Left ventricle myocardium superior (tissue), 1 donor: ENCODE data around the gene SLC66A3. TPM values are rescaled to one million over a fixed set of nuclear protein-coding genes. Genes with fewer than 3 reads are reported as not detected.

Source experiments
- ATAC-seq: fragments of 200-7000 bp; cut with Tn5 transposase; one replicate; pipeline ENCODE4 v1.9.1; 2020; ENCODE audit warnings: mild to moderate bottlenecking, moderate library complexity
- DNase-seq: peaks from one replicate; pipeline ENCODE4 v3.0.0-alpha.2; 2020
- intact Hi-C: fragments of 100-400 bp; cut with micrococcal nuclease; formaldehyde crosslinking; loops from one replicate; pipeline ENCODE4 v1.11.0; 2022
- total RNA-seq: library from RNA; stranded (reverse); fragmentation: NEBNext Ultra II Directional; extraction: Animal tissue kit (Norgen Biotek cat#: 25700); gene quantifications from one replicate; pipeline ENCODE4 v1.2.1, GENCODE V29; 2021
- donor health status: DM: no; HTN: yes; CAD: no; lungs with severe emphysema.

The SLC66A3 gene
- total RNA-seq, 1 donor from 2014 or later: 6.8 TPM

GRCh38 chr2:11133238-11133935, 21.9 kb upstream of the SLC66A3 start:
- ATAC-seq: peak; percentile 28
- DNase-seq: no peak
- intact Hi-C loops: no loop called here

- DNase-seq (no peak), ATAC-seq (no peak)
- intact Hi-C loops: no loop called here
Observed at GRCh38 chr2:11133936-11134320, 21.3 kb upstream of the SLC66A3 start.

DNA sequence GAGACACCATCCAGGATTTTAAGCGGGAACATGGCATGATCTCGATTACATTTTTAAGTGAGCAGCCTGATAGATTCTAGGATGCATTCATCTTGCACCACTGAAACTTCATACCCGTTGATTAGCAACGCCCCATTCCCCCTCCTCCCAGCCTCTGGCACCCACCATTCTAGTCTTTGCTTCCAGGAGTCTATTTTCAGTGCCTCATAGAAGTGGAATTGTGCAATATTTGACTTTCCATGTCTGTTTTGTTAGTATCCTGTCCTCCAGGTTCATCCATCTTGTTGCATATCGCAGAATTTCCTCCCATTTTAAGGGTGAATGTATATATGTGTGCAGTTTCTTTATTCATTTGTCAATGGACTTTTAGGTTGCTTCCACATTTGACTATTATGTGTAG, 20.9 kb upstream of the SLC66A3 start:
- intact Hi-C loops: no loop called here
- ATAC-seq (no peak), DNase-seq (no peak)

GRCh38 chr2:11140492-11140891, 14.8 kb upstream of the SLC66A3 start:
- DNase-seq (no peak), ATAC-seq (no peak)
- intact Hi-C loops: no loop called here

DNA sequence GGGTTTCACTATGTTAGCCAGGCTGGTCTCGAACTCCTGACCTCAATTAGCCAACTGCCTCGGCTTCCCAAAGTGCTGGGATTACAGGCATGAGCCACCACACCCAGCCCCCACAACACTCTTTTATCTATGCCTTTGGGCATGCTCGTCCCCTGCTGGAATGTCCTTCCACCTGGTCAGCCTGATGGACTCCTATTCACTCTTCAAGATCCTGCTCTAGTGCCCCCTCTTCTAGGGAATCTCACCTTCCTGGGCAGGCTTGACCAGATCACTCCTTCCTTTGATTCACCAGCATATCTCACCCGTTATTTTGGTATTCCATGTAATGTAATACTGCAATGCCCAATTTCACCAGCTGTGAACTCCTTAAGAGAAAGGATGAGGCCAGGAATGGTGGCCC, 13.9 kb upstream of the SLC66A3 start:
- DNase-seq (no peak), ATAC-seq (no peak)
- intact Hi-C loops: no loop called here

DNA sequence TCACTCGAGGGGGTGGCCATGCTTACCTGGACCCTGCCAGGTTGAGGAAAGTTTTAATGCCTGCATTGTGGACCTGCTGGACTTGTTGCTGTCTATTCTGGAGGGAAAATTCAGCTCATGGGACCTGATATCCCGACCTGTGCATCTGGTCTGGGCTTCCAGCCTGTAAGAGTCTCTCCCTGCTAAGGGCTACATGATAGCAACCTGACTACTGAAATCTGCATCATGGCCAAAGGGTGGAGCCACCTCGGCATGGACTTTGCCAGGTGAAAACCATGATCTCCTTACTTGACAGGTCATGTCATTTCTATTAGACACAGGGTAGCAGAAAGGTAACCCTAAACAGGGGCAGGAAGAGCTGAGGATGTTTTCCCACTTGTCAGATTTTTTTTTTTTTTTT, 12.9 kb upstream of the SLC66A3 start:
- intact Hi-C loops: no loop called here
- no peak for DNase-seq
- no peak for ATAC-seq

GRCh38 chr2:11142987-11143386, 12.3 kb upstream of the SLC66A3 start:
- DNase-seq: no peak
- intact Hi-C loops: no loop called here
- ATAC-seq: no peak

DNA sequence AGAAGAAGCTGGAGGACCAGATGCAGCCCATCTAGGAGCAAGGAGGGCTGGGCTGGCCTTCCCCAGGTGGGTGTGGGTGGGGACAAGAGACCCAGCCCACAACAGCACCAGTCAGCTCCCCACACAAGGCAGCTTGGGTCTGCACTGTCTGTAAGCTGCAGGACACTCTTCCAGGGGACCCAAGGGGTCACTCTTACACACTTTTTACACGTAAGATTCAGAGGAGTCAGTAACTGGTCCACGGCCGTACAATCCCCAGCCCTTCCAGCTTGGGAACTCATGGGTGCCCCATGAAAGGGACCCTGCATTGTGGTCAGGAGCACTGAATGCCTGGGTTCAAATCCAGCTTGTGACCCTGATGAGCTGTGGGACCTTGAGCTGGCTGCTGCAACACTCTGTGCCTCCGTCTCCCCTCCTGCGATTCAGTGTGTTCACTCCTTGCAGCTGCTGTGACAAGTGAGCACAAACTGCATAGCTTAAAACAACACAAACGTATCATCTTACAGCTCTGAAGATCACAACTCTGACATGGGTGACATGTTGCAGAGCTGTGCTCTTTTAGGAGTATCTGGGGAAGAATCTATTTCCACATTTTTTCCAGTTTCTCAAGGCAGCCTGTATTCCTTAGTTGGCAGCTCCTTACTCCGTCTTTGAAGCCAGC, 11.1 kb upstream of the SLC66A3 start:
- DNase-seq (no peak), ATAC-seq (no peak)
- intact Hi-C loops: no loop called here

GRCh38 chr2:11144738-11145079, 10.6 kb upstream of the SLC66A3 start:
- ATAC-seq (no peak), DNase-seq (no peak)
- intact Hi-C loops: no loop called here

DNA sequence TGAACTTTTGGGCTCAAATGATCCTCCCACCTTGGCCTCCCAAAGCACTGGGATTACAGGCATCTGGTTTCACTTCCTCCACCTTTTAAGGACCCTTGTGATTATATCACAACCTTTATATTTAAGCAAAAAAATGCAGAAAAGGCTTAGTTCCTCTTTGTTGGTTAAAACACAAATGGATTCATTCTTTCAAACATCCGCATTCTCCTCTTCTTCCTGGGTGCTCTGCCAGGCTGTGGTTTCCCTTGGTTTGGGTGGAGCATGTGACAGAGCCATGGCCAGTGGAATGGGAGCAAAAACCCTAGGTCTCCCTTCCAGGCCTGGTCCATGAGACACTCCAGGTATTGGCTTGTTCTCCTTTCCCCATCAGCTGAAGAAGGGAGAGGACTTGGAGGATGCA, 9.9 kb upstream of the SLC66A3 start:
- intact Hi-C loops: no loop called here
- ATAC-seq: no peak
- DNase-seq: no peak

- DNase-seq (no peak), ATAC-seq (no peak)
- intact Hi-C loops: no loop called here
Observed at GRCh38 chr2:11146076-11146475, 9.2 kb upstream of the SLC66A3 start.

- no peak for DNase-seq
- intact Hi-C loops: no loop called here
- no peak for ATAC-seq
Observed at GRCh38 chr2:11147263-11147662, 8.0 kb upstream of the SLC66A3 start.

- intact Hi-C loops: no loop called here
- no peak for DNase-seq
- ATAC-seq: no peak
Observed at GRCh38 chr2:11152591-11152990, 2.7 kb upstream of the SLC66A3 start.

- intact Hi-C loops: no loop called here
- peak; percentile 20 for ATAC-seq
- no peak for DNase-seq
Observed at GRCh38 chr2:11154016-11154922, 998 bp upstream of the SLC66A3 start.

GRCh38 chr2:11154923-11155380, 315 bp upstream of the SLC66A3 start:
- intact Hi-C loops: no loop called here
- ATAC-seq: peak; percentile 91
- peak; percentile 99 for DNase-seq

- DNase-seq: no peak
- ATAC-seq: no peak
- intact Hi-C loops: no loop called here
Observed at GRCh38 chr2:11156396-11157075, 1.3 kb downstream of the SLC66A3 start.

DNA sequence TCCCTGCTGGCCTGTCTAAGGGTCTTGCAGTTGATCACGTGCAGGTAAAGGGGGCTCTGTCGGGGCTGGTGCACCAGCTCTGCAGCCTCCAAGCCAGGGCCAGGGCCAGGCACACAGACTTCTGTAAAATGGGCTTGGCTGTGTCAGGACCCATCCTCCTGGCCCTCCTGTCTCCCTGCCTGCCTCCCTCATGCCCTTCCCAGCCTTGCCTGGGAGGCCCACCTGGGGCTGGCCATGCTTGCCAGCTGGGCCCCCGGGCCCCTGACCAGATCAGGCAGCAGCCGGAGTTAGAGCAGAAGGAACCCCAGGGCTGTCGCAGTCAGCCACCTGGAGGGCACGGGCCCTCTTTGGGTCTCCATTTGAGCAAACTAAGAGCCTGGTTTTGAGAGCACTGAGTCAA, 2.0 kb downstream of the SLC66A3 start:
- ATAC-seq (no peak), DNase-seq (no peak)
- intact Hi-C loops: no loop called here

DNA sequence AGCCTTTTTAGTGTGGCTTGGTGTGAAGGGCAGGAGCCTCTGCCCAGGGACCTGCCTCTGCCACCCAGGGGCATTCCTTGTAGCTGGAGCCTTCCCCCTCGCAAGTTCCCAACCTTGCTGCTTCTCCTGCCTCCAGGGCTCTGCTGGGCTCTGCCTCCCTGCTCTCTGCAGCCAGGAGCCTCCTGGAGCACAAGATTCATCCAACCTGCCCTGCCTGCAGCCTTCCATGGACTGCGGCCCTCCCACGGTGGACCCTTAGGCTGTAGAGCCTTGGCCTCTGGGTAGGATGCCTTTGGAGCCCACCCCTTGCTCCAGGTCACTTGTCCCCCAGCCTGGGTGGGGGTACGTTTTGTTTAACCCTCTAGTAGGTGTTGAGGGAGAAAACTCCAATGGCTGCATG, 2.5 kb downstream of the SLC66A3 start:
- no peak for DNase-seq
- no peak for ATAC-seq
- intact Hi-C loops: no loop called here

- ATAC-seq (no peak), DNase-seq (no peak)
- intact Hi-C loops: no loop called here
Observed at GRCh38 chr2:11158916-11159573, 3.8 kb downstream of the SLC66A3 start.
